Ishikawa (cell line): ENCODE data around the gene KBTBD4.

ENCODE experiments used
- CEBPB ChIP-seq: IDR thresholded peaks from 2 replicates; pipeline ENCODE4 v1.6.1; 2012
- CREB1 ChIP-seq: IDR thresholded peaks from 2 replicates; pipeline ENCODE4 v1.6.1; 2012; ENCODE audit warnings: low read depth
- EGR1 ChIP-seq: IDR thresholded peaks from 2 replicates; pipeline ENCODE4 v1.6.1; 2012
- EP300 ChIP-seq: IDR thresholded peaks from 2 replicates; pipeline ENCODE4 v1.6.1; 2012; ENCODE audit warnings: borderline replicate concordance
- FOXM1 ChIP-seq: IDR thresholded peaks from 2 replicates; pipeline ENCODE4 v1.6.1; 2012; ENCODE audit warnings: low read depth, borderline replicate concordance
- NFIC ChIP-seq: IDR thresholded peaks from 2 replicates; pipeline ENCODE4 v1.6.1; 2012
- RAD21 ChIP-seq: IDR thresholded peaks from 2 replicates; pipeline ENCODE4 v1.6.1; 2012; ENCODE audit warnings: low read depth
- TAF1 ChIP-seq: IDR thresholded peaks from 2 replicates; pipeline ENCODE4 v1.6.1; 2012; ENCODE audit warnings: low read depth, mild to moderate bottlenecking
- TCF12 ChIP-seq: IDR thresholded peaks from 2 replicates; pipeline ENCODE4 v1.6.1; 2012; ENCODE audit warnings: low read depth
- TEAD4 ChIP-seq: IDR thresholded peaks from 2 replicates; pipeline ENCODE4 v1.6.1; 2012
- YY1 ChIP-seq: IDR thresholded peaks from 2 replicates; pipeline ENCODE4 v1.6.1; 2012; ENCODE audit warnings: low read depth
- ZBTB7A ChIP-seq: IDR thresholded peaks from 2 replicates; pipeline ENCODE4 v1.6.1; 2012; ENCODE audit warnings: low read depth
- TF ChIP-seq, protein P1 (sequence below): IDR thresholded peaks from 2 replicates; pipeline ENCODE4 v1.6.1; 2012
- TF ChIP-seq, protein P2 (sequence below): IDR thresholded peaks from 2 replicates; pipeline ENCODE4 v1.6.1; 2012; ENCODE audit warnings: low read depth, mild to moderate bottlenecking
- TF ChIP-seq, protein P3 (sequence below): IDR thresholded peaks from 2 replicates; pipeline ENCODE4 v1.6.1; 2012

The KBTBD4 gene

DNA sequence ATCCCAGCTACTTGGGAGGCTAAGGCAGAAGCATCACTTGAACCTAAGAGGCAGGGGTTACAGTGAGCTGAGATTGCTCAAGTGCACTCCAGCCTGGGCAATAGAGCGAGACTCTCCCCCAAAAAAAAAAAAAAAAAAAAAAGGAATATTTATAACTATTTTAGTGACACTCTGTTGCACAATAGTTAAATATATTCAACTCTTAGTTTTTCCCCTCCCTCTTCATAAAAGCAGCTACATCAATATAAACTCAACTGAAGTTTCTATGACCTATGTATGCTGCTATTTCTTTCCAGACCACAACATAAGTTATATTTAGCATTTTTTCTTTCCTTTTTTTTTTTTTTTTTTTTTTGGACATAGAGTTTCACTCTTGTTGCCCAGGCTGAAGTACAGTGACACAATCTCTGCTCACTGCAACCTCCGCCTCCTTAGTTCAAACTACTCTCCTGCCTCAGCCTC, 45.0 kb downstream of the KBTBD4 start:
- TF ChIP-seq, protein P1, sequence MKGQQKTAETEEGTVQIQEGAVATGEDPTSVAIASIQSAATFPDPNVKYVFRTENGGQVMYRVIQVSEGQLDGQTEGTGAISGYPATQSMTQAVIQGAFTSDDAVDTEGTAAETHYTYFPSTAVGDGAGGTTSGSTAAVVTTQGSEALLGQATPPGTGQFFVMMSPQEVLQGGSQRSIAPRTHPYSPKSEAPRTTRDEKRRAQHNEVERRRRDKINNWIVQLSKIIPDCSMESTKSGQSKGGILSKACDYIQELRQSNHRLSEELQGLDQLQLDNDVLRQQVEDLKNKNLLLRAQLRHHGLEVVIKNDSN = no peak
- TF ChIP-seq CEBPB = peak; percentile 23; the same call in 1 of the 2 replicates

DNA sequence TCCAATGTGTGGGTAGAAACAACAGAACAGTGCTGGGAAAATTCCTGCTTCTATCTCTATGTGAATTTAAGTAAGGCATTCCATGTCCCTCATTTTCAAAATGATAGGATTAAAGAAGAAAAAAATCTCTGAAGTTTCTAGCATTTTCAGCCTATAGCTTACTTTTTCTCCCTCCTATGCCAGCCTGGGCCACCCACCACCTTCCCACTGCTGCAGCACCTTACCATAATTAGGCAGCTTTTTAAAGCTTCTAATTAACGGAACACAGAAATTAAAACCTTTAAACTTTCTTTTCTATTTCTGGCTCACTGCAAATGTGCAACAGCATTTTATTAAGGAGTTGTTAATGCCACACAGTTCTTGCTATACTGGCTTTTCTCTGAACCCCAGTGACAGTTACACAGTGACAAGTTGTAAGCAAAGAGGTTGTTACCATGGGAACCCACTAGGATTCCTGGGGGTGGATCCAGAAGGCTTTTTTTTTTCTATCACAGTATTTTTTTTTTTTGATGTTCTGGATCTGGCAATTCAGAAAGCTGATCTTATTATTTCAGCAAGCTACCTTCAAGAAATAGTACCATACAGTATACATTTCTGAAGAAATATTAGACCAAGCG, 46.1 kb downstream of the KBTBD4 start:
- TF ChIP-seq, protein P2, sequence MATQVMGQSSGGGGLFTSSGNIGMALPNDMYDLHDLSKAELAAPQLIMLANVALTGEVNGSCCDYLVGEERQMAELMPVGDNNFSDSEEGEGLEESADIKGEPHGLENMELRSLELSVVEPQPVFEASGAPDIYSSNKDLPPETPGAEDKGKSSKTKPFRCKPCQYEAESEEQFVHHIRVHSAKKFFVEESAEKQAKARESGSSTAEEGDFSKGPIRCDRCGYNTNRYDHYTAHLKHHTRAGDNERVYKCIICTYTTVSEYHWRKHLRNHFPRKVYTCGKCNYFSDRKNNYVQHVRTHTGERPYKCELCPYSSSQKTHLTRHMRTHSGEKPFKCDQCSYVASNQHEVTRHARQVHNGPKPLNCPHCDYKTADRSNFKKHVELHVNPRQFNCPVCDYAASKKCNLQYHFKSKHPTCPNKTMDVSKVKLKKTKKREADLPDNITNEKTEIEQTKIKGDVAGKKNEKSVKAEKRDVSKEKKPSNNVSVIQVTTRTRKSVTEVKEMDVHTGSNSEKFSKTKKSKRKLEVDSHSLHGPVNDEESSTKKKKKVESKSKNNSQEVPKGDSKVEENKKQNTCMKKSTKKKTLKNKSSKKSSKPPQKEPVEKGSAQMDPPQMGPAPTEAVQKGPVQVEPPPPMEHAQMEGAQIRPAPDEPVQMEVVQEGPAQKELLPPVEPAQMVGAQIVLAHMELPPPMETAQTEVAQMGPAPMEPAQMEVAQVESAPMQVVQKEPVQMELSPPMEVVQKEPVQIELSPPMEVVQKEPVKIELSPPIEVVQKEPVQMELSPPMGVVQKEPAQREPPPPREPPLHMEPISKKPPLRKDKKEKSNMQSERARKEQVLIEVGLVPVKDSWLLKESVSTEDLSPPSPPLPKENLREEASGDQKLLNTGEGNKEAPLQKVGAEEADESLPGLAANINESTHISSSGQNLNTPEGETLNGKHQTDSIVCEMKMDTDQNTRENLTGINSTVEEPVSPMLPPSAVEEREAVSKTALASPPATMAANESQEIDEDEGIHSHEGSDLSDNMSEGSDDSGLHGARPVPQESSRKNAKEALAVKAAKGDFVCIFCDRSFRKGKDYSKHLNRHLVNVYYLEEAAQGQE = no peak
- no peak for TF ChIP-seq YY1
- TF ChIP-seq, protein P3, sequence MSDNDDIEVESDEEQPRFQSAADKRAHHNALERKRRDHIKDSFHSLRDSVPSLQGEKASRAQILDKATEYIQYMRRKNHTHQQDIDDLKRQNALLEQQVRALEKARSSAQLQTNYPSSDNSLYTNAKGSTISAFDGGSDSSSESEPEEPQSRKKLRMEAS = no peak
- no peak for TF ChIP-seq TEAD4
- TF ChIP-seq TAF1 = no peak
- TF ChIP-seq TCF12 = no peak
- no peak for TF ChIP-seq EP300
- no peak for TF ChIP-seq RAD21
- no peak for TF ChIP-seq CEBPB
- no peak for TF ChIP-seq ZBTB7A
- TF ChIP-seq, protein P1 = no peak
- TF ChIP-seq EGR1 = no peak
- no peak for TF ChIP-seq FOXM1
- TF ChIP-seq NFIC = no peak
- no peak for TF ChIP-seq CREB1

DNA sequence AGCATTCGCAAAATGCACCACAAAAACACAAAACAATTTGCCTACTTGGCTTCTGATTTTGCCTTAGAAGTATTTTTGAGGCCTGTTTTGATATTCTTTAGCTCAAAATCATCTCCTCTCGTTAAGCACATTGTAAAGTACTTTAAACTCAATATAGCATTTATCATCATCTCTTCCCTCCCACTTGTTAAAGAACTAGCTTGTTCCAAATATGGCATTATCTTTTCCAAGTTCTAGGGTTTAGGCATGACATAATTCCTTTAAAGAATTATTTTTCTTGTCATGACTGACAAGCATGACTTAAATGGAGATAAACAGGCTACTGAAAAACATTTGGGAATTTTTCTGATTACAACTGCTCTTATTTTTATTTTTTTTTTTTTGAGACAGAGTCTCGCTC, 47.1 kb downstream of the KBTBD4 start:
- TF ChIP-seq, protein P1 = no peak

DNA sequence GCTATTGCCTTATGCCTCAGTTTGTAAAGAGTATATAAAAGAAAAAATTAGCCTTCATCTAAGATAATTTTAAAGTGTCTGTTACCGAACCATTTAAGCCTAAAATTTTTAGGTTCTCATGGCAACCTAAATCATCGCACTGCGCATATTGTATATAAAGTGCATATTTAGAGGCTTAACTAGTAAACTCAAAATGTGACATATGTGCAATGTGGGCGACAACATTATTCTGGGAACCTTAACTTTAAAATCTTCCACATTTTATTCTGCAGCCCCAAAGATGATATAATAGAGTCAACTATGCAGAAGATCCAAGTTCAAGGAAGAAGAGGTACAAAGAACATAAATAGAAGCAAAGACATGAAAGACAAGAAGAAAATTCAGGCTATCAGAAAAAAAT, 48.8 kb downstream of the KBTBD4 start:
- TF ChIP-seq NFIC (no peak), FOXM1 (no peak), CREB1 (no peak), YY1 (no peak), TCF12 (no peak), RAD21 (no peak), EGR1 (no peak)
- TF ChIP-seq, protein P1 = no peak

DNA sequence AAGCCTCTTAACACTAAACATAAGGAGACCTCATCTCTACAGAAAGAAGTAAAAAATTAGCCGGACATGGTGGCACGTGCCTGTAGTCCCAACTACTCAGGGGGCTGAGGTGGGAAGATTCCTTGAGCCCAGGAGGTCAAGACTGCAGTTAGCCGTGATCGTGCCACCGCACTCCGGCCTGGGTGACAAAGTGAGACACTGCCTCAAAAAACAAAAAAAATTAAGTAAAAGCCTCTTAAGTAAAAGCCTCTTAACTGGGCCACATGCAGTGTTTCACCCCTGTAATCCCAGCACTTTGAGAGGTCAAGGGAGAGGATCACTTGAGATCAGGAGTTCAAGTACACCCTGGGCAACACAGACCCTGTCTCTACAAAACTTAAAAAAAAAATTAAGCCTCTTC, 51.6 kb downstream of the KBTBD4 start:
- TF ChIP-seq NFIC = no peak
- no peak for TF ChIP-seq EGR1
- no peak for TF ChIP-seq FOXM1
- TF ChIP-seq, protein P2 = no peak
- TF ChIP-seq TAF1 = no peak
- TF ChIP-seq, protein P3 = no peak
- no peak for TF ChIP-seq CEBPB
- no peak for TF ChIP-seq ZBTB7A
- no peak for TF ChIP-seq YY1
- TF ChIP-seq EP300 = no peak
- TF ChIP-seq TEAD4 = no peak
- TF ChIP-seq CREB1 = no peak
- TF ChIP-seq TCF12 = no peak
